SKM-1 treated with dmso at 0.1 percent for 144 hours (cell line): ENCODE measurements around the gene STAG1.
A peak's percentile ranks its signal among the peaks of the same experiment; 100 is the strongest.
"Not testable (repeated sequence)": the region's sequence is repeated elsewhere in the genome, so short reads cannot be mapped to it uniquely, and the experiment has no call there.

Experiments
- DNase-seq: peaks from one replicate; lab custom pipeline; 2025; ENCODE audit not compliant: unreplicated experiment; lab: John Stamatoyannopoulos, UW

STAG1 gene

DNA sequence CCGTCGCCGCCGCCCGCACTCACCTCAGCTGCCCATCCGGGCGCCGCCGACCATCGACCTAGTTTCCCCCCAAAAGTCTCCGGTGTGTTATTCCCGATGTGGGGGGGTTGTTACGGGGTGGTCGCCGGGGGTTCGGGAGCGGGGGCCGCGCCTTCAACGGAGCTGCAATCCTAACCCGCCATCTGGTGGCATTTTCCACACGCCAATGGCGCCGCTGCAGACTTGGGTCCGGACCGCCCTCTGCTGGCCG is at the start of gene STAG1:
Gene STAG1 (minus strand): TSS at position 207 of the 250 bp plus-strand sequence. CDS start 121,480 bp downstream, outside the sequence.
- no peak for DNase-seq

DNA sequence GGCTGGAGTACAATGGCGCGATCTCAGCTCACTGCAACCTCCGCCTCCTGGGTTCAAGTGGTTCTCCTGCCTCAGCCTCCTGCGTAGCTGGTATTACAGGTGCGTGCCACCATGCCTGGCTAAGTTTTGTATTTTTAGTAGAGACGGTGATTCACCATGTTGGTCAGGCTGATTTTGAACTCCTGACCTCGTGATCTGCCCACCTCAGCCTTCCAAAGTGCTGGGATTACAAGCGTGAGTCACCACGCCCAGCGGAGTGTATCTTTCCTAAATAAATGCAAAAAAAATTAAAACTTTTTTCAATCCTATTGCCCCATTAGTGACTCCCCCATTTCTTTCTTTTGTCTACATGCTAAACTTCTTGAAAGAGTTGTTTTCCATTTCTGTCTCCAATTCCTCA is 49.0 kb upstream of the STAG1 start:
- DNase-seq: not testable (repeated sequence)

- no peak for DNase-seq
Measured at GRCh38 chr3:136792556-136793330, 40.6 kb upstream of the STAG1 start.

DNA sequence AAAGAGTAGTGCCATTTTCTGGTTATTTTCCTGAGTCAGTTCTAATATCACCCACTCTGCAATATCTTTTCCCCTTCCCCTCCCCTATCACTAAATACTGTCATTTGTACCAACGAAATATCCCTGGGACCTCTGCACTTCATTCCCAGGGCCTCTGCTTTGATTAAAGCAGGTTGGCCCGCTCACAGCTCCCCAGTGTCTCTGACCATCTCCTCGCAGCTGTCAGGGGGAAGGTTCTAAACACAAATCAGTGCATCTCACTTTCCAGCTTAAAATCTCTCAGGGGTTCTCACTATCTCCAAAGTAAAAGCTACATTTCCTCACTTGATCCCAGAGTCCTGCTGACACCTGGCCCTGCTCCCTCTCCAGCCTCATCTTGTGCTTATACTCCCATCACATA is 38.6 kb upstream of the STAG1 start:
- DNase-seq: no peak

- no peak for DNase-seq
Measured at GRCh38 chr3:136789976-136790375, 37.8 kb upstream of the STAG1 start.

GRCh38 chr3:136788154-136788553 is 36.0 kb upstream of the STAG1 start:
- DNase-seq: no peak

DNA sequence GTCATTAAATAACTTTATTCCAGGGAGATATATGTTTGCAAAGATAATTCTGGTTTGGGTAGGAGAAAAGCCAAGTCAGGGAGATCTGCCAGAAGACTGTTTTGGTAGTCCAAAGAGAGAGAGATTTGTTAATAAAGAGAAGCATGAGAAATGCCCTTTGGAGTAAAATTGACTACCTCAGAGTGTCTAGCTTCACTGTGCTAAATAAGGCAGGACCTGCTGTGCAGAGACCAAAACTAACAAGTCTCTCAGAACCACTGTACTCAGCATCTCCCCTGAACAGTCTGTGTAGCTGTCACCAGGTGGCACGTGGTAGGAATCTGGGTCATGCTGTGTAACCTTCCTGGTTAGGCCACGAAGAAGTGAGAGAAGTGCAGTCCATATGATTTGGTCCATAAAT is 35.2 kb upstream of the STAG1 start:
- no peak for DNase-seq

GRCh38 chr3:136783708-136784191 is 31.6 kb upstream of the STAG1 start:
- no peak for DNase-seq

DNA sequence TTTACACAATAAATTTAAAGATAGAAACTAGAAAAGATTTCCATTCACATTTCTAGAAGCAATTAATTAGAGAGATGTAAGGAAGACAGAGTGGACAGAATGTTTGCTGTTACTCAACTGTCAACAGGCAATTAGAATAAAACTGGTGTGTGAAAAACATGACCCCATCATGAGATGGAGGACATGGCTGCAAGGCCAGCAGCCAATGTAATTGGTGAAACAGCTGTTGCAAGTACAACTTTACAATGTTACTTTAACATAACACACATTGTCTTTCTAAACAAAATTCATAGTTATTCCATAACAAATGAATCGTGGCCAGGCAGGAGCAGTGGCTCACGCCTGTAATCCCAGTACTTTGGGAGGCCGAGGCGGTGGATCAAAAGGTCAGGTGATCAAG is 28.6 kb upstream of the STAG1 start:
- no peak for DNase-seq

DNA sequence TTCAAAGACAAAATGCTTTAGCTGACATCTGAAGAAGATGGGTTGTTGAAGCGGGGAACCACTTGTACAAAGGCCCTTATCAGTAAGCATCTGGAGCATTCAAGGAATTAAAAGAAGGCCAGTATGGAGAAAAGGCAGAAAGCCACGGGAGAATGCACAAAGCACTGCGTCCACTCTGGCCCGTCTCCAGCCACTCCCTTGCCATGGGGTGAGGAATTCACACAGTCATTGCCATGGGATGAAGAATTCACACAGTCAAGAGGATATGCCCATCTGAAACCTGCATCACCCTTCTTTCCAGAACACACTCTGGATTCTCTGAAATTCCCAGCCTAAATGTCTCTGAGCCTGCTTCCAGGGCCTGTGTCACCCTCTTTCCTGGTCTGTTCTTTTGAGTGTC is 26.7 kb upstream of the STAG1 start:
- DNase-seq: no peak

DNA sequence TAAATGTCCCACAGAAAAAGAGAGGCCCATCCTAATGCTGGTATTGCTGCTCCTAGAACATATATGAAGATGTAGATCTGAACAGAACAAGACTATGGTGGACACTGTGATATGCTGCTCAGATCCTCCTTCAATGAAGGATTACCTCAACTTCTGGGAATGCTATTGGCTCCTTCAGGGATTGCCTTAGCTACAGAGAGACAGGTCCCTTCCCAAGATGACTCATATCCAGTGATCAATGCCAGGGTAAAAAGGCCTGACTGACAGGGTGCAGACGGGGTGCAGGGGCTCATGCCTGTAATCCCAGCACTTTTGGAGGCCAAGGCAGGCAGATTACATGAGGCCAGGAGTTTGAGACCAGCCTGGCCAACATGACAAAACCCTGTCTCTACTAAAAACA is 20.5 kb upstream of the STAG1 start:
- no peak for DNase-seq

DNA sequence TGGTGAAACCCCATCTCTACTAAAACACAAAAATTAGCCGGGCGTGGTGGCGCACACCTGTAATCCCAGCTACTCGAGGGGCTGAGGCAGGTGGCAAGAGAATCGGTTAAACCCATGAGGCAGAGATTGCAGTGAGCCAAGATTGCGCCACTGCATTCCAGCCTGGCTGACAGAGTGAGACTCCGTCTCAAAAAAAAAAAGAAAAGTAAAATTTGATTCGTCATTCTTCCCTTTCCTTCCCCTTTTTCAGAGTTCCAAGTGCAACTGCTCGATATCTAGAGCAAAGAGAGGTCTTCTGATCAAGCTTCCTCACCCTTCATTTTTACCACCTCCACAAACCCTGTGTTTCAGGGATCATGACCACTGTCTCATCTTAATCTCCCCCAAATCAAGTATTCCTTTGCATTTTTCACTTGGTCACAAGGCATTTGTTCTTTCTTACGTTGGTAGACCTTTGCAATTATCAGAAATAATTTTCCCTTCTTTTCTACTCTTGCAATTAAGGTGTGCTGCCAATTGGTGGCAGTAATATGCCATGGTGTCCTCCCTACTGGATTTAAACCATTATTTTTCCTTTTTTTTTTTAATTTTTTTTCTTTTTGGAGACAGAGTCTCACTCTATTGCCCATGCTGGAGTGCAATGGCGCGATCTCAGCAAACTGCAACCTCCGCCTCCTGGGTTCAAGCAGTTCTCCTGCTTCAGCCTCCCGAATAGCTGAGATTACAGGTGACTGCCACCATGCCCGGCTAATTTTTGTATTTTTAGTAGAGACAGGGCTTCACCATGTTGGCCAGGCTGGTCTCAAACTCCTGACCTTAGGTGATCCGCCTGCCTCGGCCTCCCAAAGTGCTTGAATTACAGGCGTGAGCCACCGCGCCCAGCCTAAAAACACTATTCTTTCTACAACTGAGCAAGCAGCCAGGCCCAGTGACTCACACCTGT is 6.3 kb upstream of the STAG1 start:
- DNase-seq: peak; percentile 81

GRCh38 chr3:136755192-136755591 is 3.0 kb upstream of the STAG1 start:
- no peak for DNase-seq

GRCh38 chr3:136753326-136753939 is 1.3 kb upstream of the STAG1 start:
- DNase-seq: no peak

- DNase-seq: peak; percentile 96
Measured at GRCh38 chr3:136752422-136753325, 496 bp upstream of the STAG1 start.

- peak; percentile 57 for DNase-seq
Measured at GRCh38 chr3:136751316-136752171, 634 bp downstream of the STAG1 start.

DNA sequence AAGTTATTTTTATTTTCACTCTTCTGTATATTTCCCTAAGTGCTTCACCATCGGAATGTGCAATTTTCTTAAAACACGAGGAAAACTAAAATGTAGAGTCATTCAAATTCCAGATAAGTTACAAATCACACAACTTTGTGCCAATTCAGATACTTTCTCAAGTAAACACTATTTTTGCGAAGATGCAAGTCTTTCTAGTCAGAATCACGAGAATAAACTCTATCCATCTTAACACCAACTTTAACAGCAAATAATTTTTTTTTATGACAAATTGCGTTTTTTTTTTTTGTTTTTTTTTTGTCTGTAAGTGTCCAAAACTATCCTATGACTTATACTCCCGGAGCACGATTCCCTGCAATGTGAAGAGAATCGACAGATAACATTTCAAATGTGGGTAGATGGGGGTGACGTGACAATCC is 1.3 kb downstream of the STAG1 start:
- DNase-seq: no peak

DNA sequence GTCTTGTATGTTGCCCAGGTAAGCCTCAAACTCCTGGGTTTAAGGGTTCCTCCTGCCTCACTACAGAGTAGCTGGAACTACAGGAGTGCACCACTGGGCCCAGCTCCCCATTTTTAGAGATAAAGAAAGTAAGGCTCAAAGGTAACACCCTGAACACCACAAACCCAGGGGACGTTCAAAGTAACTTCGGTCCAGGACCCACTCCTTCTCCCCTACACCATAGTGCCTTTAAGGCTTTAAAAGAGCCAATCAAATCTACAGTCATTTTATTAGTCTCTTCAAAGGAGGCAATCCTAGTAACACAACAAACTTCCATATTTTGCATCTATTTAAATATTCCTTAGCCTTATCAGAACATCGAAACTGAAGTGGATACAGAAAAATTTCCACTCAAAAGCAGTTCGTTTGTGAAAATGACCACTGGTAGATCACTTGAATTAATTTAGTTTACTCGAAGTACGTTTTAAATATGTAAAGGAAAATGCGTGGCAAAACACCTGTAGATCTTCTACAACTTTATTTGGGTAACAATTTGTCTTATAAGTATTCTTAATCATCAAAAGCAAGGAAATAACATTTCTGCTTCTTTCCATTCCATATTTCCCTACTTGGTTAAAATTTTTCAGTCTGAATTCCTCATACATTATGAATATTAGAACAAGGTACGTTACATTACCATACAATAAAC is 1.8 kb downstream of the STAG1 start:
- DNase-seq: no peak

DNA sequence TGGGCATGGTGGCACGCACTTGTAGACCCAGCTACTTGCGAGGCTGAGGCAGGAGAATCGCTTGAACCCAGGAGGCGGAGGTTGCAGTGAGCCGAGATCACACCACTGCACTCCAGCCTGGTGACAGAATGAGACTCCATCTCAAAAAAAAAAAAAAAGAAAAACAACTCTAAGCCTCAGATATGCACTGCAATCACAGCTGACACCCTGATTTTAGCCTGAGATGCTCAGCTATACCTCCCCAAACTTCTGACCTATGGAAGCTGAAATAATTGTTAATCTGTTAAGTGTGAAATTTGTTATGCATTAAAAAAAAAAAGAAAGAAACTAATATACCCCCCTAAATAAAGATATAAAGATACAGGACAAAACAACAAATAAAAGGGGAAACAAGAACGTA is 2.6 kb downstream of the STAG1 start:
- DNase-seq: not testable (repeated sequence)
